Measurements from ENCODE around the gene RNF175. TPM values are rescaled to one million over a fixed set of nuclear protein-coding genes. Genes with fewer than 3 reads are reported as not detected.
A peak's percentile ranks its signal among the peaks of the same experiment; 100 is the strongest.

Gene RNF175
- total RNA-seq, 1 experiment from 2014 or later: 5.4 TPM

- ChIA-PET POLR2A (no interaction called here), CTCF (no interaction called here)
- H3K4me3 Mint-ChIP-seq: peak overlapping the region; percentile 32
- H3K36me3 Mint-ChIP-seq: peaks cover 85% of the 10 kb centered on the region
- H3K9me3 Mint-ChIP-seq: no peaks in the 10 kb centered on the region
- H3K27ac Mint-ChIP-seq: peak overlapping the region; percentile 58
- H3K4me1 Mint-ChIP-seq: peaks cover 59% of the 10 kb centered on the region
- no peak for DNase-seq (ENCODE audit: low spot score)
- ATAC-seq: no peak
- H3K27me3 Mint-ChIP-seq (ENCODE audit: low read depth): no peaks in the 10 kb centered on the region
- TF ChIP-seq ZNF263 (CRISPR knock-in tag; IDR thresholded peaks at IDR 0.05; ENCODE audit: low read depth) (no peak), ZNF425 (CRISPR knock-in tag; conservative IDR thresholded peaks at IDR 0.05) (no peak), HMGXB4 (CRISPR knock-in tag; IDR thresholded peaks at IDR 0.05) (no peak), PRRX2 (CRISPR knock-in tag; IDR thresholded peaks at IDR 0.05) (peak; percentile 55; the same call in 1 of the 2 replicates), EMX1 (CRISPR knock-in tag; IDR thresholded peaks at IDR 0.05) (0 out of 2 replicates have a peak, but pooled peaks have one; percentile 41)
Measured at GRCh38 chr4:153784166-153784699, 24.4 kb upstream of the RNF175 start.

GRCh38 chr4:153782581-153782980 is 22.8 kb upstream of the RNF175 start:
- ATAC-seq: no peak
- Mint-ChIP-seq H3K27ac (peak overlapping the region; percentile 89), H3K27me3 (ENCODE audit: low read depth) (no peaks in the 10 kb centered on the region), H3K4me1 (peaks cover 59% of the 10 kb centered on the region), H3K9me3 (peaks cover 10% of the 10 kb centered on the region), H3K4me3 (peak overlapping the region; percentile 33), H3K36me3 (peaks cover 87% of the 10 kb centered on the region)
- DNase-seq (ENCODE audit: low spot score): no peak
- peak; percentile 68; the same call in 1 of the 2 replicates for TF ChIP-seq EMX1 (CRISPR knock-in tag; IDR thresholded peaks at IDR 0.05)
- TF ChIP-seq ETV6 (CRISPR knock-in tag; IDR thresholded peaks at IDR 0.05): no peak
- 0 out of 2 replicates have a peak, but pooled peaks have one; percentile 20 for TF ChIP-seq ZNF425 (CRISPR knock-in tag; conservative IDR thresholded peaks at IDR 0.05)
- no peak for TF ChIP-seq ZNF232 (CRISPR knock-in tag; IDR thresholded peaks at IDR 0.05)
- no peak for TF ChIP-seq ZBTB21 (CRISPR knock-in tag; IDR thresholded peaks at IDR 0.05; ENCODE audit: borderline replicate concordance)
- 0 out of 2 replicates have a peak, but pooled peaks have one; percentile 28 for TF ChIP-seq PRRX2 (CRISPR knock-in tag; IDR thresholded peaks at IDR 0.05)
- TF ChIP-seq NR1H2 (CRISPR knock-in tag; IDR thresholded peaks at IDR 0.05): no peak
- no peak for TF ChIP-seq SMAD3 (CRISPR knock-in tag; IDR thresholded peaks at IDR 0.05; ENCODE audit: borderline replicate concordance)
- no peak for TF ChIP-seq ZNF317 (CRISPR knock-in tag; IDR thresholded peaks at IDR 0.05; ENCODE audit: borderline replicate concordance, low read depth)
- no peak for TF ChIP-seq ZNF121 (CRISPR knock-in tag; IDR thresholded peaks at IDR 0.05)
- TF ChIP-seq SP1 (CRISPR knock-in tag; conservative IDR thresholded peaks at IDR 0.05): no peak
- TF ChIP-seq GABPB1 (CRISPR knock-in tag; IDR thresholded peaks at IDR 0.05): no peak
- TF ChIP-seq MYBL2 (CRISPR knock-in tag; IDR thresholded peaks at IDR 0.05): no peak
- TF ChIP-seq ZMAT4 (CRISPR knock-in tag; IDR thresholded peaks at IDR 0.05): no peak
- TF ChIP-seq IRF2 (CRISPR knock-in tag; IDR thresholded peaks at IDR 0.05; ENCODE audit: borderline replicate concordance, low read depth): no peak
- no peak for TF ChIP-seq CREM (CRISPR knock-in tag; IDR thresholded peaks at IDR 0.05)
- TF ChIP-seq ZNF263 (CRISPR knock-in tag; IDR thresholded peaks at IDR 0.05; ENCODE audit: low read depth): no peak
- TF ChIP-seq ERG (CRISPR knock-in tag; IDR thresholded peaks at IDR 0.05): peak; percentile 9; the same call in 1 of the 2 replicates
- POLR2A ChIA-PET: no interaction called here
- CTCF ChIA-PET: no interaction called here
